Measurements from ENCODE around the gene FLNC.

FLNC gene

GRCh38 chr7:128867842-128868623 lies 37.8 kb downstream of the FLNC start:
- DNase-seq (ENCODE audit: low spot score) = no peak
- no peak for TF ChIP-seq CTCF (IDR thresholded peaks at IDR 0.05; ENCODE audit: extremely low read depth, missing control alignments)

- DNase-seq (ENCODE audit: low spot score) = no peak
- no peak for TF ChIP-seq CTCF (IDR thresholded peaks at IDR 0.05; ENCODE audit: extremely low read depth, missing control alignments)
These were observed 38.5 kb downstream of the FLNC start for GRCh38 chr7:128868624-128869137.

- peak; percentile 84 for DNase-seq (ENCODE audit: low spot score)
- TF ChIP-seq CTCF (IDR thresholded peaks at IDR 0.05; ENCODE audit: extremely low read depth, missing control alignments) = no peak
These were observed 39.1 kb downstream of the FLNC start for GRCh38 chr7:128869138-128869943.

DNA sequence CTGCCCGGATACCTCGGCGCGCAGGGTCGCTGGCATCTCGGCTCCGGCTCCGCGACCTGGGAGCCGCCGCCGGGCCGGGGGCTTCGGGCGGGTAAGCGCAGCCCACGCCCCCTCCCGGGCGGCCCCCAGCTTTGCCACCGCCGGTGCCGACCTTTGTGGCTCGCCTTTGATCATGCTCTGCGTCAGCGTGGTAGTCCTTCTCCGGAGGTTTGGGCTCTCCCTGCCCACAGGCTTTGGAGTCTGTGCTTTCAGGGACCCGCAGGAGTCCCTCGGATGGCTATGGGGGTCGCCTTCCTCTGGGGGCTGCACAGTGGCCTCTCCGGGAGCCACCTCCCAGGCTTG lies 39.7 kb downstream of the FLNC start:
- DNase-seq (ENCODE audit: low spot score) = no peak
- TF ChIP-seq CTCF (IDR thresholded peaks at IDR 0.05; ENCODE audit: extremely low read depth, missing control alignments) = no peak

- no peak for DNase-seq (ENCODE audit: low spot score)
These were observed 40.8 kb downstream of the FLNC start for GRCh38 chr7:128871050-128871449.

DNA sequence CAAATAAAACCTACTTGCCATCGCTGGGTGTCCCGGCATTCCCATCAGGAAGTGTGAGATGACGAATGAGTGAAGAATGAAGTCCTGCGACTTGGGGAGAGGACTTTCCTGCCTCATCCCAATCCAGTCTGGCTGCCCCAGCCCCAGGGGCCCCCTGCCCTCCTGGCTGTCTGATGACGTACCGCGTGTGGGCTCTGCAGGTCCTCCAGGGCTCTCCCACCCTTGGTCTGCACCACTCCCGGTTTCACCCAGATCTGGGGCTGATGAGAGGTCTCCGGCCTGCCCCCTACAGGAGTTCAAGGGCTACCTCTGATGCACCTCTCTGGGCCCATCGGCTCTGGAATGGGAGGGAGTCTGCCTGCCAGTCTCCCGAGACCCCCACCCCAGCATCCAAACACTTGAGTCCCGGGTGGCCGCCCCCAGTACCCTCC lies 42.2 kb downstream of the FLNC start:
- no peak for TF ChIP-seq CTCF (IDR thresholded peaks at IDR 0.05; ENCODE audit: extremely low read depth, missing control alignments)
- DNase-seq (ENCODE audit: low spot score) = no peak

More at GRCh38 chr7:128871050-128871449, 40.8 kb downstream of the FLNC start:
- TF ChIP-seq CTCF (IDR thresholded peaks at IDR 0.05; ENCODE audit: extremely low read depth, missing control alignments) = no peak

DNA sequence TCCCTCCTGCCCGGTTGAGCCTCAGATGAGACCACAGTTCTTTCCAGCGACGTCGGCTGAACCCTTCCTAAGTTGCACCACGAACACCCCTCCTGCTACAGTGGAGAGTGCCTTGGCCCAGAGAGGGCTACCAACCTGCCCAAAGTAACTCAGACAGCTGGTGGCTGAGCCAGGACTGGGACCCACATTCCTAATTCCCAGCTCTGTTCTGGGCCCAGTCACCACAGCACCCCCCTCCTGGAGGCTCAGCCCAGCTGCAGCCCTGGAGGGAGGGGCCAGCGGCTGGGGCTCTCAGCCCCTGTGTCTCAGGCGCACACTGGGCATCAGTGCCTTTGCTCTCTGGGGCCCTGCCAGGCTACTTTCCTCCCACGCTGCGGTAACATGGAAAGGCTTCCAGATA lies 43.0 kb downstream of the FLNC start:
- no peak for DNase-seq (ENCODE audit: low spot score)

More for the DNA sequence above, 43.0 kb downstream of the FLNC start:
- TF ChIP-seq CTCF (IDR thresholded peaks at IDR 0.05; ENCODE audit: extremely low read depth, missing control alignments) = no peak
